ENCODE measurements around the gene GFRA1.

GRCh38 chr10:116111483-116112095 lies 161.4 kb downstream of the GFRA1 start:
- TF ChIP-seq POLR2A (IDR thresholded peaks at IDR 0.05) (no peak), CTCF (IDR thresholded peaks at IDR 0.05) (no peak), EP300 (IDR thresholded peaks at IDR 0.05) (no peak), POLR2AphosphoS5 (IDR thresholded peaks at IDR 0.05) (no peak)
